GM21786 (cell line): ENCODE results near the gene C13orf46.
"Not testable (repeated sequence)": the region's sequence is repeated elsewhere in the genome, so short reads cannot be mapped to it uniquely, and the experiment has no call there.

Source experiments
- ATAC-seq: cut with Tn5 transposase; IDR thresholded peaks from one replicate; pipeline ENCODE4 v1.9.1; 2021; ENCODE audit not compliant: unreplicated experiment

The C13orf46 gene

GRCh38 chr13:113913408-113913807 lies 60.5 kb downstream of the C13orf46 start:
- not testable (repeated sequence) for ATAC-seq

GRCh38 chr13:113912596-113912995 lies 61.3 kb downstream of the C13orf46 start:
- no peak for ATAC-seq

- ATAC-seq = no peak
Measured at GRCh38 chr13:113907635-113908617, 66.0 kb downstream of the C13orf46 start.

GRCh38 chr13:113906571-113906970 lies 67.3 kb downstream of the C13orf46 start:
- no peak for ATAC-seq

- ATAC-seq = no peak
Measured at GRCh38 chr13:113905942-113906341, 67.9 kb downstream of the C13orf46 start.

- no peak for ATAC-seq
Measured at GRCh38 chr13:113905018-113905417, 68.9 kb downstream of the C13orf46 start.

- no peak for ATAC-seq
Measured at GRCh38 chr13:113904411-113904810, 69.5 kb downstream of the C13orf46 start.

- ATAC-seq = no peak
Measured at GRCh38 chr13:113903912-113904311, 70.0 kb downstream of the C13orf46 start.
